ENCODE data around the gene RPS15. TPM values are rescaled to one million over a fixed set of nuclear protein-coding genes. Genes with fewer than 3 reads are reported as not detected.
A peak's percentile ranks its signal among the peaks of the same experiment; 100 is the strongest.
"Not testable (repeated sequence)": the region's sequence is repeated elsewhere in the genome, so short reads cannot be mapped to it uniquely, and the experiment has no call there.

RPS15 gene
- total and polyA plus RNA-seq, 9 of the 15 experiments (the other 6 are each of a cell fraction or from before 2014, with no cell fraction given), result 605 to 2,791 (median 957) TPM

DNA sequence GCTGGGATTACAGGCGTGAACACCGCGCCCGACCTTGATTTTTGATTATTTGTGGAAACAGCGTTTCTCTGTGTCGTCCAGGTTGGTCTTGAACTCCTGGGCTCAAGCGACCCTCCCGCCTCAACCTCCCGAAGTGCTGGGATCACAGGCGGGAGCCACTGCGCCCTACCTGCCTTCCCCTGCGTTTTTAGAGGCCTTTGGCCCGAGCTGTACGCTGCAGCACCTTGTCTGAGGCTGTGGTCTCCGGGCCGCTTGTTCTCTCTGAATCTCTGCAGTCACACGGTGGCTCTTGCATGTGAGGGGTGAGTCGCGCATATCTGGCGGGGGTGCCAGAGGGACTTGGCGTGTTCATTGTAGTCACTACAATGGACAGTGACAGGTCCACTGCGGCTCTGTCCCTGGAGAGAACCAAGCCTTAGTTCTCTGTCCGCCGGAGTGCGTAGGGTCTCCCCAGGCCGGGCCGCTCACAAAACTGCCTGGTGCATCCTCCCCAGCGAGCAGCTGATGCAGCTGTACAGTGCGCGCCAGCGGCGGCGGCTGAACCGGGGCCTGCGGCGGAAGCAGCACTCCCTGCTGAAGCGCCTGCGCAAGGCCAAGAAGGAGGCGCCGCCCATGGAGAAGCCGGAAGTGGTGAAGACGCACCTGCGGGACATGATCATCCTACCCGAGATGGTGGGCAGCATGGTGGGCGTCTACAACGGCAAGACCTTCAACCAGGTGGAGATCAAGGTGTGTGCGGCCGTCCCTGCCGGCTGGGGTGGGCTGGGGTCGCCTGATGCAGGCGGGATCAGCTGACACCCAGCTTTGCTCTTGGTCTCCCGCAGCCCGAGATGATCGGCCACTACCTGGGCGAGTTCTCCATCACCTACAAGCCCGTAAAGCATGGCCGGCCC is 1.6 kb downstream of the RPS15 start (continued):
- TF ChIP-seq RBBP5 (IDR thresholded peaks at IDR 0.05; ENCODE audit: borderline replicate concordance, insufficient read depth, low read length, poor library complexity, severe bottlenecking), result peak; percentile 44
- TF ChIP-seq SP1 (CRISPR knock-in tag; IDR thresholded peaks at IDR 0.05), result peak; percentile 31
- 0 out of 2 replicates have a peak, but pooled peaks have one; percentile 57 for TF ChIP-seq FOXK1 (CRISPR knock-in tag; IDR thresholded peaks at IDR 0.05; ENCODE audit: borderline replicate concordance)
- TF ChIP-seq BRCA1 (IDR thresholded peaks at IDR 0.05); MYC (CRISPR knock-in tag; IDR thresholded peaks at IDR 0.05; ENCODE audit: borderline replicate concordance, low read depth): not testable (repeated sequence)
- peak; percentile 92; the same call in 1 of the 2 replicates for TF ChIP-seq BRCA1 (CRISPR knock-in tag; IDR thresholded peaks at IDR 0.05)
- peak; percentile 37 for TF ChIP-seq RBM22 (IDR thresholded peaks at IDR 0.05; ENCODE audit: low read depth, low read length, poor library complexity, severe bottlenecking)
- TF ChIP-seq HDAC1 (IDR thresholded peaks at IDR 0.05), result peak in 1 of 2 experiments; percentile 75; a peak in 2 of 4 replicates
- TF ChIP-seq GABPB1 (CRISPR knock-in tag; IDR thresholded peaks at IDR 0.05), result peak; percentile 58; the same call in 1 of the 2 replicates
- TF ChIP-seq HMGN3 (IDR thresholded peaks at IDR 0.05; ENCODE audit: borderline replicate concordance, extremely low read depth, insufficient read length, low read depth, low read length), result peak; percentile 50
- 0 out of 2 replicates have a peak, but pooled peaks have one; percentile 7 for TF ChIP-seq MYC (IDR thresholded peaks at IDR 0.05; ENCODE audit: low read depth, low read length)
- TF ChIP-seq PRDM10 (IDR thresholded peaks at IDR 0.05; ENCODE audit: partially characterized antibody), result peak; percentile 47
- peak in 1 of 2 experiments; percentile 40; a peak in 2 of 4 replicates for TF ChIP-seq MAZ (CRISPR knock-in tag; conservative IDR thresholded peaks at IDR 0.05 in 1 of 2, IDR thresholded peaks at IDR 0.05 in 1 of 2)
- peak; percentile 30 for TF ChIP-seq FIP1L1 (IDR thresholded peaks at IDR 0.05; ENCODE audit: low read depth, low read length, poor library complexity, severe bottlenecking)
- peak; percentile 60 for TF ChIP-seq CXXC5 (CRISPR knock-in tag; IDR thresholded peaks at IDR 0.05)
- TF ChIP-seq ZFX (CRISPR knock-in tag; IDR thresholded peaks at IDR 0.05), result peak; percentile 35; the same call in 1 of the 2 replicates
- peak; percentile 41; the same call in 1 of the 2 replicates for TF ChIP-seq ATF7 (IDR thresholded peaks at IDR 0.05)
- peak; percentile 21 for TF ChIP-seq HNRNPLL (IDR thresholded peaks at IDR 0.05; ENCODE audit: low read depth, low read length, poor library complexity, severe bottlenecking)
- peak; percentile 96 for TF ChIP-seq TFAP4 (CRISPR knock-in tag; IDR thresholded peaks at IDR 0.05; ENCODE audit: borderline replicate concordance)
- TF ChIP-seq GABPA (tag; conservative IDR thresholded peaks at IDR 0.05; ENCODE audit: low read depth), result peak; percentile 66
- TF ChIP-seq POLR2G (IDR thresholded peaks at IDR 0.05; ENCODE audit: low read depth, low read length), result peak; percentile 78

Measured in K562 (cell line).